Suppressor macrophage (primary cell): Measurements from ENCODE around the gene CALHM3.
"Not testable (repeated sequence)": the region's sequence is repeated elsewhere in the genome, so short reads cannot be mapped to it uniquely, and the experiment has no call there.

Experiments used
- DNase-seq, 4 experiments: peaks; one replicate each; pipeline ENCODE4 v3.0.0-alpha.2; 2020 to 2022
- total RNA-seq, 17 experiments: gene quantifications; one replicate each; lab custom pipeline; 2026; ENCODE audit warnings: mixed read lengths in 6 of 17, inconsistent platforms in 3 of 17; lab: John Stamatoyannopoulos, UW

Gene CALHM3, protein sequence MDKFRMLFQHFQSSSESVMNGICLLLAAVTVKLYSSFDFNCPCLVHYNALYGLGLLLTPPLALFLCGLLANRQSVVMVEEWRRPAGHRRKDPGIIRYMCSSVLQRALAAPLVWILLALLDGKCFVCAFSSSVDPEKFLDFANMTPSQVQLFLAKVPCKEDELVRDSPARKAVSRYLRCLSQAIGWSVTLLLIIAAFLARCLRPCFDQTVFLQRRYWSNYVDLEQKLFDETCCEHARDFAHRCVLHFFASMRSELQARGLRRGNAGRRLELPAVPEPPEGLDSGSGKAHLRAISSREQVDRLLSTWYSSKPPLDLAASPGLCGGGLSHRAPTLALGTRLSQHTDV
- total RNA-seq, result 0 to 1.2 (median 0.13) reads per million in 17 experiments

DNA sequence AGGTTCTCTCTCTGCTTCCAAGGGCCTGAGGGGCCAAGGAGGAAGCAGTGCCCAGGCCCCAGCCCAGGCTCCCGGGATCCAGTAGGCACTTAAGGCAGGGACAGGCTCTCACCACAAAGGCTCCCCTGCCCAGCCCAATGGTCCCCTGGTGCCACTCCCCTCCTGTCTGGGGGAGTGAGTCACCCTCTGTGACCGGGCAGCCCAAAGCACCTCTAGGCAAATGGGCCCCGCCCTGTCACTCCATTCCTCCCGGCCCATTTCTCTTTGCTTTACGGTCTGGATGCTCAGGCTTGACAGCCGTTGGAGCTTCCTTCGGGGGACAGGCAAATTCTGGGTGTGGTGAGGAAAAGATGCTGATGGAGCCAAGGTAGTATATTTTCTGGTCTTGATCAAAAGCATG, at the start of gene CALHM3:
TSS of gene CALHM3 (minus strand) at position 106 of the 400 bp plus-strand sequence. CDS start 208 bp downstream, outside the sequence.
- peak in 1 of 4 experiments; percentile 37 for DNase-seq

DNA sequence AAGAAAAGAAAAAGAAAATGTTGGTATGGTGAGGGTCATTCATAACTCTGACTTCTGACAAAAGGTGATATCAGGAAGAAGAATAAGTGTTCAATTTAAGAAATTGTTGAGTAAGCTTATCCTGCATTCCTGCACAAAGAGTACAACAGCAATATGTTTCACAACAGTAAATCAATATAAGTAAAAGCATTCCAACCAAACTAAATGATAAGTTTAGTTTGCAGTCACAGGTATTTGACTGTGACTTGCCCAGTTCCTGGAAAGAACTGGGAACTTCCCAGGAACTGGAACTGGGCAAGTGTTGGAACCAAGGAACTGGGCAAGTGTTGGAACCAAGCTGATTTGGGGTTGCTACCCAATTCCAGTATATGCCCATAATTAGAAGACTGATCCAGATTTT, 49.5 kb upstream of the CALHM3 start:
- no peak for DNase-seq

GRCh38 chr10:103527476-103527875, 48.4 kb upstream of the CALHM3 start:
- not testable (repeated sequence) for DNase-seq

GRCh38 chr10:103525901-103526300, 46.9 kb upstream of the CALHM3 start:
- no peak for DNase-seq

GRCh38 chr10:103523683-103524082, 44.6 kb upstream of the CALHM3 start:
- DNase-seq, result no peak

- DNase-seq, result not testable (repeated sequence)
Measured at GRCh38 chr10:103522006-103522405, 43.0 kb upstream of the CALHM3 start.

DNA sequence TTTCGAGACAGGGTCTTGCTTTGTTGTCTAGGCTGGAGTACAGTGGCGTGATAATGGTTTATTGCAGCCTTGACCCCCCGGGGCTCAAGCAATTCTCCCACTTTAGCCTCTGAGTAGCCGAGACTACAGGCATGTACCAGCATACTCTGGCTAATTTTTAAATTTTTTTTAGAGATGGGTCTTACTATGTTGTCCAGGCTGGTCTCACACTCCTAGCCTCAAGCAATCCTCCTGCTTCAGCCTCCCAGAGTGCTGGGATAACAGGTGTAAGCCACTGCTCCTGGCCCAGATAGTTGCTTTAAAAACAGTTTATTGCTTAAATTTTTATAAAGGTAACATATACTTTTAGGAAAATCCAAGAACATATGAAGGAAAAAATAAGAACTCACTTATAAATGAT, 40.8 kb upstream of the CALHM3 start:
- no peak for DNase-seq

- DNase-seq, result no peak
Measured at GRCh38 chr10:103517234-103518085, 38.4 kb upstream of the CALHM3 start.

DNA sequence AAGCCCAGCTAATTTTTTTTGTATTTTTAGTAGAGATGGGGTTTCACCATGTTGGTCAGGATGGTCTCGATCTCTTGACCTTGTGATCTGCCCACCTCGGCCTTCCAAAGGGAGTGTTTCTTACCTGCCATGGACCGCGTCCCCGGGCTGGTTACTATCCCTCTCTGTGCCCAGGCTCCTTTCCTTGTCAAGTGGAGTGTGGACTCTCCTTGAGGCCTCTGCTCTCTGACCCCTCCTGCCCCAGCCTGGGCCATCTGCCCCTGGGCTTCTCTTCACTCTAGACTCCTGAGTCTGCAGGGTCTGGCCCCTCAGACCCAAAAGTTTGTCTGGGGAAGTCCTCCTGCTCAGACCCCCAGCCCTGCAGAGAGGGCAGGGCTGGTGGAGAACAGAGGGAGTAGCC, 35.2 kb upstream of the CALHM3 start:
- DNase-seq, result no peak

DNA sequence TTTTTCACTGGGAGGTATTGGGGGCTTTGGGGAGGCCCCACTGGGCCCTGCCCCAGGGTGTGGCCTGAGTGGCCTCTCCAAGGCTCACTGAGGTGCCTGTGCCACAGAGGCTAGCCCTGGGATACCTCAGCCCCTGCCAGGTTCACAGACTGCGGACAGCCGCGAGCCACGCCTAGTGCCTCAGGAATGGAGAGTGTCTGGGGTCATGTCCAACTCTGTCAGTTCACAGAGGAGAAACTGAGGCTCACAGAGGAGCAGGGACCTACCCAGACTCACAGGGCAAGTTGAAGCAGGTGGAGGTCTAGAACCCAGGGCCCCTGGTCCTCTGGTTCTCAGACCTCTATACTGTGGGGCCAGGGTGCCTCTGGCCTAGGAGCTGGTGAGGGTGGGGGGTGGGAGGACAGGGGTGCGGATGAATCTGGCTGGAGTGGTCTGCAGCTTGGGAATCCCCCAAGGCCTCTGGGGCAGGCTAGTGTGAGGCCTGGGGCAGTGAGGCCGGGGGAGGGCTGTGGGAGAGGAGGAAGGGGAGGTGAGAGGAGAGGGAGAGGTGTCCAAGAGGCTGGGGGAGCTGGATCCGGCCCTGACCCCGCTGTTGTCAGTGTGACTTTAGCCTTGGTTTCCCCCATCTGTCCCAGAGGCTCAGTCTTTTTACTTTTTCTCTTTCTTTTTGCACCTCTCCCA, 34.5 kb upstream of the CALHM3 start:
- DNase-seq, result no peak

- no peak for DNase-seq
Measured at GRCh38 chr10:103512591-103513379, 33.7 kb upstream of the CALHM3 start.

DNA sequence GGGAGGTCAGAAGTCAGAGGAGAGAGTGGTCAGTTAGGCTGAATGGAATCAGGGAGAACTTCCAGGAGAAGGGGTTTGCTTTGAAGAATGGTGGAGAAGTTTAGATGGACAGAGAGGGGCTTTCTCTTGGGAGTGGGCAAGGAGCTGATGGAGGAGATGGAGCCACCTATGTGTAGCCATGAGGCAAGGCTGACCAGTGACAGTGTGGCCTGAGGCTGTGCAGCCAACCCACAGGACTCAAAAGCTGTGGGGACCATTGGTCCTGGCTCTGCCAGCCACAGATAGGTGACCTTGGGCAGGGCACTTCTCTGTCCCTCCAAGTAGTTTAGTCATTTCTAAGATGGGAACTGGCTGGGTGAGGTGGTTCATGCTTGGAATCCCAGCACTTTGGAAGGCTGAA, 33.1 kb upstream of the CALHM3 start:
- DNase-seq, result no peak

GRCh38 chr10:103510791-103511752, 32.0 kb upstream of the CALHM3 start:
- no peak for DNase-seq

- no peak for DNase-seq
Measured at GRCh38 chr10:103510046-103510685, 31.1 kb upstream of the CALHM3 start.

DNA sequence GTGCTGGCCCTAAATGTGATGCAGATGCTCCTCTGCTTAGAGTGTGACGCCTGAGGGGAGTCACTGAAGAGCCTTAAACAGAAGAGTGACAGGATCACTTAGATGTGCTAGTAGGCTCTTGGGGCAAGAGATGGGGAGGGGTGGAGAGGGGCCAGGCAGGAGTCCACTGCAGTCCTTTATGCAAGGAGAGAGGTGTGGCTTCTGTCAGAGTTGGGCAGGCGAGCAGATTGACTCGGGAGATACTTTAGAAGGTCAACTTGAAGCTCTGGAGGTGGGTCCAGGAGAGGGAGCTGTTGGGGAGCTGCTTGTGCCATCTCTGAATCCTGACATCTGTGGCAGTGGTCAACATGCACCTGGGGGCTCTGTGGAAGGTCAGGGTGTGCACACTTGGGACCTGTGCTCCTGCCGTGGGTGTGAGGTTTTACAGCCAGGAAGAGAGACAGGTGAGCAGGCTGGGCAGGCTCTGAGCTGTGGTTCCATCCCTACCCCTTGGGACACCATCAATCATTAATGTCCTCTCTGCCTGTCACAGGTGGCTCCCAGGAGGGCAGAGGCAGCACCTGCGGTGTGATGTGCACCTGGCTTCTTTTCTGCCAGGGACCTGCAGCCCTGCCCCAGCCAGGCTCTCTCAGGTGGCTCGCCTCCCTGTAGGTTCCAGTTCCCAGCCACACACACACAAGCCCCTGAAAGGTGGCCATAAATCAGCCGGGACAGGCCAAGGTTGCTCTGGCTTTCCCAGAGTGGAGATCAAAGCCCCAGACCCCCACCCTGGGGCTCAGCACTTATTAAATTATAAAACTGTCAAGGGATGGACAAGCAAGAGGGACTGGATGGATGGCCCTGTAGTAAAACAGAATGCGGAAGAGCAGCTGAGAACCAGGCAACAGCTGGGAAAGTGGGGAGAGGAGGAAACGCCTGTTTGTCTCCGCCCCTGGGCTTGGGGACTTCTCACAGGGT, 28.5 kb upstream of the CALHM3 start:
- DNase-seq, result no peak

GRCh38 chr10:103506061-103506460, 27.0 kb upstream of the CALHM3 start:
- DNase-seq, result no peak

DNA sequence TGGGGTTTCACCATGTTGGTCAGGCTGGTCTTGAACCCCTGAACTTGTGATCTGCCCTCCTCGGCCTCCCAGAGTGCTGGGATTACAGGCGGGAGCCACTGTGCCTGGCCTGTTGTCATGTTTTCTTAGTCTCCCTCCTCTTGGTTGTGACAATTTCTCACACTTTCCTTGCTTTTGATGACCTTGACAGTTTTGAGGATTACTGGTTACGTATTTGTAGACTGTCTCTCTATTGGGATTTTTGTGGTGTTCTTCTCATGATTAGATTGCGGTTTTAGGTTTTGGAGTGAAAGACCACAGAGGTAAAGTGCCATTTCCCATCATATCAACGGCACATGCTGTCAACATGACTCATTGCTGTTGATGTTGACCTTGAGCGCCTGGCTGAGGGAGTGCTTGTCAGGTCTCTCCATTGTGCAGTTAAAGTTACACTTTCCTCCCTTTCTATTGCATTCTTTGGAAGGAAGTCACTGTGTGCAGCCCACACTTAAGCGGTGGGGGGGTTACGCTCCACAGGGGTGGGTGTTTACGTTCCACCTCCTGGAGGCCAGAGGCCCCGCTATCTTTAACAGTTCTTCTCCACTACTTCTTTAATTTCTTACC, 25.2 kb upstream of the CALHM3 start:
- peak in 1 of 4 experiments; percentile 18 for DNase-seq

- DNase-seq, result not testable (repeated sequence)
Measured at GRCh38 chr10:103503777-103504176, 24.7 kb upstream of the CALHM3 start.
